Stimulated activated CD4-positive, alpha-beta T cell treated with anti-CD3 and anti-CD28 coated beads, Interleukin-12 subunit alpha, Interleukin-12 subunit beta, amount 100 ng/mL, for 24 hours (primary cell): Measurements from ENCODE around the gene MGAT5.

ENCODE experiments used
- DNase-seq, 2 experiments: peaks; one replicate each; pipeline ENCODE4 v3.0.0-alpha.2; 2020; ENCODE audit warnings: low read depth in 2 of 2

The MGAT5 gene

DNA sequence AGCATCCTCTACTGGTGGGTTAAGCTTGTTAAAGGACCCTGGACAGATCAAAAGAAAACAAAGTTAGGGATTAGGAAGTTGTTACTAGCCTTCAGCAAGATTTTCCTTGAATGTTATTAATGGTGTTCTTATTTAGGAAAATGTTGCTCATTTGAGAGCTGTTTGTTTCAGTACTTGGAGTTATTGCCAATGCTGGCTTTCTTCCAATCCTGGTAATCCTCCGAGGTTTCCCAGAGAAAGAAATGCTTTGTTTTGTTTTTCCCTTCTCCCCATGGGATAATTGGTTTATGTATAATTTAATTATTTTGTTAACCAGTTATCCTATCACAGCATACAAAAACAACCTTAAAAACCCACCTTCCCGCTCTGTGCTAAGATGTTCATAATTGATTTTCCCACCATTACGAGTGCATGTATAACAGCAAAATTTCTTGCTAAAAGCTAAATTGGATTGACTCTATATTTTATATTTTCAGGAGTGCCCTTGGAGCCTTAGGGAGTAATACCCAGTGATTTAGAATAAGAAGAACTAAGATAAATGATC, 79.8 kb downstream of the MGAT5 start:
- no peak for DNase-seq

DNA sequence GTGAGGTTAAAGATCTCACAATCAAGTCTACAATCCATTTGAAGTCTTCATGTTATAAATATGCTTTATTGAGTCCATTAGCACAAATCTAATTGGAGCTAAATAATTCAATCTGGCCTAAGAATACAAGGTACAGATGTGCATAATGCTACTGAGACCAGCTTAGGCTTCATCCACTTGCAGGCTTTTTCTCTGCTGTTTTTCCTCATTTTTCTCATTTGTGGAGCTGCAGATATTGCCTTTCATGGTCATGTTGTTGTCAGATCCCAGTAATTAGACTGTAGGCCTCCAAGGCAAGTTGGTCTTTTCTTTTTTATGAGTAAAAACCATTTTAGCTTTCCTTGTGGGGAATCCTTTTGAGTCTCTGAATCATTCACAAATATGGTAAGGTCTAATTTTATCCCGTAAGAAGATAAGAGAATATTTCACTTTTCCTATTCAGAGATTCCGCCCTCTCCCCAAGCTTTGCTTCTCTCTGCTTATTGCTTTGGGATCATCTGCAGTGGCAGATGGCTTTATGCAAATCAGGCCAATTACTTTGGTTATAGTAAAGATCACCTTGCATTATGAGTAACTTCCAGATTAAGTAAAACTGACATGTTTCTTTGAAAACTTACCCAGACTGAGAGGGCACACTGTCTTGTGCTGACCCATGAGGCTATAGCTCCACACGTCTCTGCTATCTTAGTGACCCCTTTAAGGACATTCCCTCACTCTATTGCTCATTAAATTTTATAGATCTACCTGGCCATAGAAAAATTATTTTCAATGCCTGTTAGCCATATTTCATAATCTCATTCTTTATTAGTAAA, 80.9 kb downstream of the MGAT5 start:
- DNase-seq: no peak

DNA sequence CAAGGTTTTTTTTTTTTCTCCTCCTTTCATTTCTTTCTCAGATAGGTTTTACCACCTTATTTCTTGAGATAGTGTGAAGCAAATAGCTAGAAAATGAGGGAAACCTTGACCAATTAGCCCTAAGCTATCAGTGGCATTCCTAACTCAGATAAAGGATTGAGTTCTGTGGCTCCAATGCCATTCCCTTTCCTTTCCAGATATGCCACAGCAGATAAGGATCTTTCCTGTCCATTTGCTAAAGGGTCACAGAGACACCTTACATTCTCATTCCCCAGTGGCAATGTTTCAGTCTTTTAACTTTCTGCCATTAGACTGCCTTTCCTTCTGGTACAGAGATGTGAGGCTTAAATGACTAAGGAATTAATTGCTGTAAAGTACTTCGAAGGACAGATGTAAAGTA, 81.7 kb downstream of the MGAT5 start:
- DNase-seq: no peak

DNA sequence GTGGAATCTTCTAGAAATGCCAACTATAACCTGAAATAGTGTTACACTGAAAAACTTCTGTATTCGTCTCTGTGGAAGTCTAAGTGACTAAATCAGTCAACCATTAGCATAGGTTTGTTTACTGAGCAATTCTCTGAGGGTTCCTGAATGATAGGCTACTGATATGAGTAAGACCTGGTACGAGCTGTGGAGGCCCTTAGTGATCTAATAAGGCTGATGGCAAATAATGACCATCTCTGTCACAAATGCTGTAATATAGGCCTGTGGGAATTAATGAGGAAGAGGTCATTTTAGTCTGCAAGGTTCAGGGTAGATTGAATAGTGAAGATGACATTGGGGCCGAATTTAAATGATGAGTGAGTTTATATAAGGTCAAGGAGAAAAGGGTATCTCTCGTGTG, 82.5 kb downstream of the MGAT5 start:
- no peak for DNase-seq

DNA sequence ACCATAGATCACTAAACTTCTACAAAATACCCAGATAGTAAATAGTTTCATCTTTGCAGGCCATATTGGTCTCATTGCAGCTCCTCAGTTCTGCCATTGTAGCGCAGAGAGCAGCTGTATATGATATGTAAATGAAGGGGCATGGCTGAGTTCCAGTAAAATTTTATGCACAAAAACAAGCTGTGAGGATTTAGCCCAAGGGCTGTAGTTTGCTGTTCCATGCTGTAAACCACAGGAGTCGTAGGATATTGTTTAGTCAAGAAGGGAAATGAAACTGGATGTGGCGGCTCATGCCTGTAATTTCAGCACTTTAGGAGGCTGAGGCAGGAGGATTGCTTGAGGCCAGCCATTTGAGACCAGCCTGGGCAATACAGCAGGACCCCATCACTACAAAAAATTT, 83.0 kb downstream of the MGAT5 start:
- no peak for DNase-seq

DNA sequence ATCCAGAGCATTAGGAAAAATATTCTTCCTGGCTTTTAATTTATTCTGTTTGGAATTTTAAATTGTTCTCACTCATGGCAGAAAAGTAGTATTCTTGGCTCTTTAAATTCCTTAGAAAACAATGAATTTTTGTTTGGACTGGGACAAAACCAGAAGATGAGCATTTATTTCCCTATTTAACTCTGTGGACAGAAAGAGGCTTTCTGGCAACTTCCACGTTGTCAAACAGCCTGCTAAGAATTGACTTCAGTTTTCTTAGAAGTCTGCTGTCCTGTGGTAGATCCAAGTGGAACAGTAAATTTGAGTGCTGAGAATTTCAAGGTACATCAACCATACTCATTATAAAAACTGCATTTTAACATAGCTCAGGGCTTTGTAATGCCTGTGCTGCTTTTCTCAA, 83.8 kb downstream of the MGAT5 start:
- DNase-seq: no peak

DNA sequence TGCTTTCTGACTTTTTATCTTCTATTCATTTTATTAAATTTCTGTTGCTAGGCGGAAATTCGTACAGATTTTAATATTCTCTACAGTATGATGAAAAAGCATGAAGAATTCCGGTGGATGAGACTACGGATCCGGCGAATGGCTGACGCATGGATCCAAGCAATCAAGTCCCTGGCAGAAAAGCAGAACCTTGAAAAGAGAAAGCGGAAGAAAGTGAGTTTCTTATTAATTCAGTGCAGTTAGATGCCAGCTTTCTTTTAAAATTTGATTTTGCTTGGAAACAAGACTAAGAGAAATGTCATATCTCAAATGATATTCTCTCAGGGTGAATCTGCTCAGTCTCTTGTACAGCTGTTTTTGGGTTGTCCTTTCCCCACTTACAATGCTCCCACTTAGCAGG, 84.3 kb downstream of the MGAT5 start:
- DNase-seq: no peak

DNA sequence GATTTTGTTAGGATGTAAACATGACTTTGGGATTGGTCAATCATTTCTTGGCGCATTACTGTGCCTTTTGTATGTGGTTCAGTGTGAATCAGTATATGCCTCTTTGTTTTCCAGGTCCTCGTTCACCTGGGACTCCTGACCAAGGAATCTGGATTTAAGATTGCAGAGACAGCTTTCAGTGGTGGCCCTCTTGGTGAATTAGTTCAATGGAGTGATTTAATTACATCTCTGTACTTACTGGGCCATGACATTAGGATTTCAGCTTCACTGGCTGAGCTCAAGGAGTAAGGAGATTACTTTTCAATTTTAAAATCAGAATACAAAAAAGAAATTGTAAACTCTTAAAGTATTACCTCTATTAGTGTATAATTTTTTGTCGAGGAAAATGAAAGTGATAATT, 87.6 kb downstream of the MGAT5 start:
- DNase-seq: no peak

DNA sequence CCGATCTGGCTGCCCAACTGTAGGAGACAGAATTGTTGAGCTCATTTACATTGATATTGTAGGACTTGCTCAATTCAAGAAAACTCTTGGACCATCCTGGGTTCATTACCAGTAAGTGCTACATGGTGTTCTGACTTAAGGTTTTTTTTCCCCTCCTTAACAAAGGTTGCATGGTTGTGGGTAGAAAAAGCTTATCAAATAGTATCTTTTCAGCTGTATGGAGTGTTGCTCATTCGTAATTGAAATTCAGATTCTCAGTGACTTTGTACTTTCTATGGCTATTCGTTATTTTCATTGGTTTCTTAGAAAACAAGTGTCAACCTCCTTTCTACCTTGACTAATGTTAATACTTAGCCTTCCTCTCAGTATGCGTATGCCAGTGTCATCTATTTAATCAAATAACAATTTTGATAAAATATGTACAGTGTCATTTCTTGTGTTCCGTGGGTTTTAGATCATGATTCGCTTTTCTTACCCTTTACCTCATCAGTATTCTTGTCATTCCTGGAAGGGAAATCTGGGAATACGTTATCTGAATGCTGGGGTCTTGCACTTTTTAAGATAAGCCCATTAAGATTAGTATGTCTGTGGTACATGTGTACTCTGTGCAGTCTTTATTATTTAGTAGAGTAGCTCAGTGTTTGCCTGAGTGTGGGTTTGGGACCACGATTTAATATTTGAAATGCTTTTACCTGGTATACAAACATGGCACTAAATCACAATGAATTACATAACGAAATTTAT, 91.3 kb downstream of the MGAT5 start:
- DNase-seq: no peak

DNA sequence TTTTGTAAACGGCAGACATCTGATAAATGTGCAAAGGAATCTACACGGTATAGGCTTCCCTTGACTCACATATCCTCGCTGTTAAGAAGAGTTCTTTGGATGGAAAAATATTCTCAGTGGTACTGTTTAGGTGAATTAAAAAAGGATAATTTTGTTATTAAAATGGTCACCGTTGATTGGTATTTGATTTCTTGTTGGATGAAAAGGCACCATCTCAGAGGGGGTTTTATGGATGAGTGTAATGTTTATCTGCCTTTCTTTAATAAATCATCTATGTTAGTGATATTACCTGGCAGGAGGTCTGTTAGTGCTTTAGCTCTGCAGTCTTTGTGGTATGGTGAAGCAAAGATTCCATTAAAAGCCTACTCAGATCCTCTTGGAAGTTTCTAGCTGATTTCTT, 92.3 kb downstream of the MGAT5 start:
- no peak for DNase-seq

DNA sequence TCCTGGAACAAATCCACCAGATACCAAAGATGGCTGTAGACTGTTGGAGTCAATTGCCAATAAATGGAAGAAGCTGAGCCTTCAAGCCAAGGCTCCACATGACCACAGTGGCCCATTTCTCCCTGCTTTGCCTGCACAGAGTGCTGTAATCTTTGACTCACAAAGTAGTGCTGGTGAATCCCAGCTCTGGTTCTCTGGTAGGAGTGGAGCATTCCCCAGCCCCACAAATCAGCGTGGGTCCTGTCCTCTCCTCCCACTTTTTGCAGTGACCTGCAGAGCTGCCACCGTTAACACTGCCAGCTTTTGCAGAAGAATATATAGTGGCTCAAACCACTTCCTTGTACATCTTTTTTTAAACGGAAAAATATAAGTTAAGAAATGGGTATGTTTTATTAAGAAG, 93.9 kb downstream of the MGAT5 start:
- DNase-seq: no peak

DNA sequence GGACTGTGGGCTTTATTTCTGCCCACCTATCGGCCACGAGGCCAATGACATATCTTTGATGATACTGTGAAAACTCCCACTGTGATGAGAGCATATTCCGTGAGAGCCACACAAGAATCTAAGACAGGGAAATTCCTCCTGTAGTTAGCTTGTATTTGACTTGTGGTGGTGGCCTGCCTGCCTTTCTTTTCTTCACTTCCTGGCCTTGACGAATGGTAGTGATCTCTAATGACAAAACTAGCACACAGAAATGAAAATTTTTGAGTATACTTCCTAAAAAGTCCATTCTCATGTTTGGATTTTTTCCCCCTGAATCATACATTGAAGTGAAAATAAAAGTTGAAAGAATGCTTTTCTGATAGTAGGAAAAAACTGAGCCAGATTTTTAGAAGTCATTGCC, 94.4 kb downstream of the MGAT5 start:
- DNase-seq: no peak

DNA sequence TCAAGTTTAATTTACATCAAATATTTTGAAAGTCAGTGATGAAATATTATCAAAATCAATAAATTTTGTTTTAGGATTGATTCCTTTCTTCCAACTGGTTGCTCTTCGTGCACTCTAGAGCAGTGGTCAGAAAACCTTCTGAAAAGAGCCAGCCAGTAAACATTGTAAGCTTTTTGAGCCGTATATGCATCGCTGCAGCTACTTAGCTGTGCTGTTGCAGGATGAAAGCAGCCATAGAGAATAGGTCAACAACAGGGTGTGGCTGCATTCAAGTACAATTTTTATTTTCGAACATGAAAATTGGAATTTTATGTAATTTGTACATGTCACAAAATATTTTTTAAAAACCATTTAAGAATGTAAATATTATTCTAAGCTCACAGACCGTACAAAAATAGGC, 94.9 kb downstream of the MGAT5 start:
- no peak for DNase-seq

DNA sequence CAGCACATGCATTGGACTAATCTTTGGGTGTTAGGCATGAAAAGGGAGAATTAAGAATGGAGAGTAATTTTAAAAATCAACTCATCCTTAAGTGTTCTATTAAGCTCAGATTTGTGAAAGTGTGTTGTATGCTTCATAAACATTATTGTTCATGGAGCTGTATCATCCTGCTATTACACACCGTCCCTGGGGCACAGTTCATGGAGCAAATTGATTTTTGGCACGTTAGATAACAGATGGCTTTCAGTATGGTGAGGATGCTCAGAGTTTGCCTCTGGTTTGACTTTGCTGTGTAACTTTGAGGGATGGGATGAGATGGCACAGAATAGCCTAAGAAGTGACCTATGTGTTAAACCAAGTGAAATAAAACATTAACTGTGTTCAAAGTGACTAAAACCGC, 97.1 kb downstream of the MGAT5 start:
- DNase-seq: no peak

DNA sequence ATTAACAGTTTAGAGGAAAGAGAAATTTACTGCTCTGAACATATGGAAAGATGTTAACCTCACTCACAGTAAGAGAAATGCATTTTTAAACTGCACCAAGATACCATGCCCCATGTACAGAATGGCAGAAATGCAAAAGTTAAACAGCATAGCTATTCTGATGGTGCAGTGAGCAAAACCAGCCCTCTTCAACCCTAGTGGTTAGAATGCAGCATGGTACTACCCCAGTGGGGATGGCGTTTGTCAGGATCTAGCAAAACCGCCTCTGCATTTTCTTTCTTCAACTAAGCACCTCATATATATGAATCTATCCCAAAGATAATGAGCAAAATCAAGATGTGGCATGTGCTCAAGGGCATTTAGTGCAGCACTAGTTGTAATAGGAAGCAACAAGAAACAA, 98.0 kb downstream of the MGAT5 start:
- DNase-seq: no peak

DNA sequence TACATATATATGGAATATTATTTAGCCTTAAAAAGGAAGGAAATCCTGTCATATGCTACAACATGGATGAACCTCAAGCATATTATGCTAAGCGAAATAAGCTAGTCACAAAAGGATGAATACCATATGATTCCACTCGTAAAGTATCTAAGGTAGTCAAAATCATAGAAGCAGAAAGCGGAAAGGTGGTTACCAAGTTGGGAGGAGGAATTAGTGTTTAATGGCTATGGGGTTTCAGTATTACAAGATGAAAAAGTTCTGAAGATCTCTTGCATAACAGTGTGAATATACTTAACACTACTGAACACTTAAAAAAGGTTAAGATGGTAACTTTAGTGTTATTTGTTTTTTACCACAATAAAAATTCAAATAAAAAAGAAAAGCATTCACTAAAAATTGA, 99.0 kb downstream of the MGAT5 start:
- no peak for DNase-seq

DNA sequence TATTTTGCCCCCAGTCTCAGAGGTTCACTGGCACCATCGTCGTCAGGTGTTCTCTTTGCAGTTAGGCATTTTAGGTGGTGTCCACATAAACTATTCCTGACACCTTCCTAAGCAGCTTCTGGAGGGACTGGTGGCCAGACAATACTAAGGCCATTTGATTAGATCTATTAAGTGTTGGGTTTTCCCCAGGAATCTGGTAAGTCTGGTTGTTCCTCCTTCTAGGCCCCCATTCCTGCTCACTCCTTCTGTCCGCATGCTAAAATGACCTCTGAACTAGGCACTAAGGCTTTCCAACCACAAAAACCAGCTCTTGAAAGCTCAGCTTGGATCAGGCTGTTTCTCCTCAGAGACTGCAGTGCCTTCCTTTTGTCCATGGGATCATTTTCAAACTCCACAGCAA, 100.7 kb downstream of the MGAT5 start:
- no peak for DNase-seq

DNA sequence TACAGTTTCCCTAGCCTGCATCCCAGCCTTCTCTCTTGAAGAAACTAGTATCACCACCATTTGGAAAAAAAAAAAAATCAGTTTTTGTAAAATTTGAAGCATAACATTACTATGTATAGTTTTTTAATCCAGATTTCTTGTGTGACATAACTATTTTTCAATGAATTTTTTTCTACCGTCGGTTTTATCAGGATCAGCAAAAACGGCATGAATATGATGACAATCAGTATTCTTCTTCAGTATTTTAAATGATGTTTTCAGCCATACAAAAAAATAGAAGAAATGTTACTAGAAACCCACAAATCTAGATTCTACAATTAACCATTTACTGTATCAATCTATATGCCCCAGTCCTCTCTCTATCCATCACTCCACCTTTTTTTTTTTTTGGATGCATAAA, 103.9 kb downstream of the MGAT5 start:
- DNase-seq: no peak

DNA sequence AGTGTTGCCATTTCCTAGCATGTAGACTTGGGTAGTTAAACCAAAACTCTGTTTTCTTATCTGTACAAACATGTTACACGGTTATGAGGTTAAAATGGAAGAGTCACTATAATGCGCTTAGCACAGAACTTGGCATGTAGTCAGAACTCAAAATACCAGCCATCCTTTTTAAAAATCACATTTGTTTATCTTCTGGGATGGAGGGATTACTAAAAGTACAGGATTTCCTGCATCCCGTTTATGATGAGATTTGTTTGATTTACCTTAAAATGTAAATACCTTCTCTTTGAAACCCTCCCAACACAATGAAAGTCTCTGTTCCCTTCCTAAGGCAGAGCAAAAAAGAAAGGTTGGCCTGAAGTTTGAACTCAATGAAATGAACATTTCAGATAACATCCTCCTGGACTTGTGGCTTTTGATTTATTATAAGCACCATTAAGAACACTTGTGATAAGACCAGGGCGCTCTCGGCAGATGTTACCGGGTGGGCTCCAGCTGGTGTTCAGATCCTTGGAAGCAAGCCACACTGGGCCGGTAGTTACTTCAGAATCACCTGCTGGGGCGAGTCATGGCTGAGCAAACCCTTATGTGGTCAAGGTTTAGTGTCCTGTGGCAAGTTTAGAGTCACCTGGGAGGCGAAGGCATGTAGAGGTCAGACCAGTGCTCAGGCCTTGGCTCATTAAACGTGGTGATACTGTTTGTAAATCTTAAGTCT, 105.7 kb downstream of the MGAT5 start:
- DNase-seq: no peak

DNA sequence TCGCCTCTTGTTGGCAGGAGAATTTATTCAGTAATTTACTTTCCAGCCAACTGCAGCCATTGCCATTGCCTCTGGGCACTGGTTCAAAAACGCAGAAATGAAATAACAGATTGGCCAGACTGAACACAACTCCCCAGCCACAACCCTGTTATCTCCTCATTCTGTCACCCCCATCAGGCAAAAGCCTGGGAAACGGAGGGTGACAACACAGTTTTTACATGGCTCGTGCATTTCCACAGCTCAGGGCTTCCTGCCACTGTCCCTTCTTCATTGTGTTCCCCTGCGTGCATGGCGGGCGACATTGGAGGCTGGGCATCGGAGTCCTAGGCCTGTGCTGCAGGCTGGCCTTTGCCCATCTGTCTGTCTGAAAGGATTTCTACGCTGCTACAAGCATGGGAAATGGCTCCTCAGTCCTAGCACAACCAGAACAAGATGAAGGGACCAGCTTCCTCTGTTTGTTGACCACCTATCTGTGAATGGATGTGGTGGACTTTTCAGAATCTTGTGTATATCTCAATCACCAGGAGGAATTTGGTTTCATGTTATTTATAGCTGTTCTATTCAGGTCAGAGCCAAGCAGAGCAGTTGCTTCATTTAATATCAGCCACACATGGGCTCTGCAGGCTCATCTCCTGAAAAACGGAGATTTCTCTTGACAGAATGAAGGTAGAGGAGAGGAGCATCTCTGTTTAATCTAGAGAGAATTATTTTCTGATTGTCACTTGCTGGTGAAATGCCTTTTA, 107.0 kb downstream of the MGAT5 start:
- no peak for DNase-seq

DNA sequence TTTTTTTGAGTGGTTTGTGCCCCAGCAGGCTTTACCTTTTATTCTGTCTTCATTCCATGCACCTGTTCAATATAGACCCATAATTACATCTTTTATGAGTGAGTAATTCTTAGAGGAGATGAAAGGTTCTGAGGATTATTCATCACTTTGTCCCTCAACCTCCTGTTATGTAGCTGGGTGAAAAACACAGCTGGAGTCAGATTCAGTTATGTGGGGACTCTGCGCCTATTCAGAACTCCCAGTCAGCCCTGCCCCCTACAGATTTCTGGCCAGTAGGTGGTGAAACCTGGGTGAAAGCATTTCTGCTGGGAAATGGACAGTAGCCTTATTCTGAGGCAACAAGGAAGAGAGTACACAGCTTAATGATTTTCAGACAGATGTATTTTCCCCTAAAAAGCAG, 107.8 kb downstream of the MGAT5 start:
- DNase-seq: no peak

DNA sequence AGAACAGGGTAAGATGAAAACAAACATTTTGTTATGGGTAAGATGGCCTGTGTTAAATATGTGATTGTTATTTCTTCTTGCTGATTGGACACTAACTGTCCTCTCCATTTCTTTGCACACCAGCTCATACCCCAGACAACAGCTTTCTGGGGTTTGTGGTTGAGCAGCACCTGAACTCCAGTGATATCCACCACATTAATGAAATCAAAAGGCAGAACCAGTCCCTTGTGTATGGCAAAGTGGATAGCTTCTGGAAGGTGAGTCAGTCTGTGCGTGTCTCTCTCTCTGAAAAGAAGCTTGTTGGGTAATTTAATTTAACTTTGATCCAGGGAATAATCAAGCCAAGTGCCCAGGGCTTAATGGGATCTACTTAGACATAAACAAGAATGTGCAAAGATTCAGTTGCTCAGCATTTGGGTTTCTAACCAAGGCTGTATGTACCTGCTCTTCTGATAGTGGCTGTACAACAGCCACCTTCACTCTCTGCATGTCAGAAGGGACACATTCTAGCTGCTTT, 108.3 kb downstream of the MGAT5 start:
- DNase-seq: no peak
